Spinal cord (tissue), 10 donors: ENCODE results near the gene EDA. TPM values are rescaled to one million over a fixed set of nuclear protein-coding genes. Genes with fewer than 3 reads are reported as not detected.

Experiments used
- DNase-seq, 6 donors: peaks; one replicate each; pipeline versions ENCODE4 v3.0.0 to v3.0.0-alpha.2; 2013 to 2015; ENCODE audit warnings: low spot score in 6 of 6, low read depth in 4 of 6
- H3K27ac ChIP-seq: one replicate; pipeline ENCODE4 v1.5.1; 2013; ENCODE audit warnings: low read depth, low read length, control low read depth
- H3K27me3 ChIP-seq: one replicate; pipeline ENCODE4 v1.6.1; 2013; ENCODE audit warnings: low read length; ENCODE audit not compliant: control insufficient read depth, insufficient read depth
- H3K36me3 ChIP-seq: one replicate; pipeline ENCODE4 v1.6.1; 2013; ENCODE audit warnings: low read length; ENCODE audit not compliant: control insufficient read depth, insufficient read depth
- H3K4me1 ChIP-seq: one replicate; pipeline ENCODE4 v1.6.1; 2013; ENCODE audit warnings: low read length; ENCODE audit not compliant: control insufficient read depth, insufficient read depth
- H3K4me3 ChIP-seq: one replicate; pipeline ENCODE4 v1.5.1; 2013; ENCODE audit warnings: low read depth, low read length, control low read depth
- H3K9me3 ChIP-seq: one replicate; pipeline ENCODE4 v1.6.1; 2013; ENCODE audit warnings: low read length; ENCODE audit not compliant: control insufficient read depth, insufficient read depth
- WGBS: methylation state at CpG from one replicate; pipeline ENCODE4 v1.1.5; 2013; ENCODE audit warnings: missing lambda C conversion rate; ENCODE audit not compliant: insufficient coverage; 5-methylcytosine and 5-hydroxymethylcytosine counted together
- polyA plus RNA-seq, 2 donors: library from polyadenylated mRNA; unstranded; fragments of 120-200 nt; gene quantifications; one replicate each; pipeline ENCODE4 v1.2.1, GENCODE V29; 2013; ENCODE audit not compliant: insufficient read length in 2 of 2
- total RNA-seq, 2 donors: library from RNA; depleted of rRNA in 1 of 2; stranded (reverse); fragments of 120-200 nt in 1 of 2; fragments of >200 nt in 1 of 2; gene quantifications; one replicate each; pipeline versions ENCODE4 v1.2.3 to v1.2.4, GENCODE V29; 2013 to 2014
- donor health status: healthy.

EDA gene
- total and polyA plus RNA-seq, 4 donors = 3.5 to 15.2 (median 6.9) TPM

GRCh38 chrX:69900491-69900890 lies 284.6 kb downstream of the EDA start:
- no peak for DNase-seq
- H3K9me3 ChIP-seq = no peaks in the 10 kb centered on the region
- WGBS = 100% methylated on average over 1 of the region's 1 CpG

GRCh38 chrX:69906447-69906846 lies 290.5 kb downstream of the EDA start:
- Histone ChIP-seq H3K27ac (no peak overlapping the region), H3K9me3 (no peaks in the 10 kb centered on the region), H3K4me3 (no peak overlapping the region), H3K36me3 (no peaks in the 10 kb centered on the region), H3K4me1 (no peaks in the 10 kb centered on the region), H3K27me3 (no peaks in the 10 kb centered on the region)
- no peak for DNase-seq
- WGBS = no CpG with 5 or more reads among the region's 8 CpGs

More at GRCh38 chrX:69900491-69900890, 284.6 kb downstream of the EDA start:
- H3K4me3 ChIP-seq = no peak overlapping the region
- no peaks in the 10 kb centered on the region for H3K4me1 ChIP-seq
- H3K27ac ChIP-seq = no peak overlapping the region
- H3K27me3 ChIP-seq = no peaks in the 10 kb centered on the region
- no peaks in the 10 kb centered on the region for H3K36me3 ChIP-seq

GRCh38 chrX:69914781-69915180 lies 298.9 kb downstream of the EDA start:
- no peak overlapping the region for H3K27ac ChIP-seq
- H3K4me1 ChIP-seq = no peaks in the 10 kb centered on the region
- no peaks in the 10 kb centered on the region for H3K36me3 ChIP-seq
- peaks cover 2% of the 10 kb centered on the region for H3K9me3 ChIP-seq
- no peak for DNase-seq
- H3K4me3 ChIP-seq = no peak overlapping the region
- no peaks in the 10 kb centered on the region for H3K27me3 ChIP-seq

GRCh38 chrX:69919749-69920148 lies 303.8 kb downstream of the EDA start:
- H3K9me3 ChIP-seq = peaks cover 2% of the 10 kb centered on the region
- no peaks in the 10 kb centered on the region for H3K36me3 ChIP-seq
- no peak overlapping the region for H3K27ac ChIP-seq
- H3K27me3 ChIP-seq = no peaks in the 10 kb centered on the region
- no peak for DNase-seq
- no peaks in the 10 kb centered on the region for H3K4me1 ChIP-seq
- H3K4me3 ChIP-seq = no peak overlapping the region

GRCh38 chrX:69932323-69932722 lies 316.4 kb downstream of the EDA start:
- 46% methylated on average over 2 of the region's 3 CpGs for WGBS
- H3K9me3 ChIP-seq = no peaks in the 10 kb centered on the region
- H3K4me1 ChIP-seq = no peaks in the 10 kb centered on the region
- H3K27me3 ChIP-seq = no peaks in the 10 kb centered on the region
- no peak overlapping the region for H3K27ac ChIP-seq
- H3K4me3 ChIP-seq = no peak overlapping the region
- no peak for DNase-seq
- H3K36me3 ChIP-seq = no peaks in the 10 kb centered on the region

GRCh38 chrX:69948276-69948797 lies 332.4 kb downstream of the EDA start:
- DNase-seq = peak in 1 of 6 donors; percentile 58
- 93% methylated on average over 2 of the region's 2 CpGs for WGBS
- no peaks in the 10 kb centered on the region for H3K36me3 ChIP-seq
- H3K4me1 ChIP-seq = no peaks in the 10 kb centered on the region
- no peaks in the 10 kb centered on the region for H3K27me3 ChIP-seq
- H3K4me3 ChIP-seq = no peak overlapping the region
- no peak overlapping the region for H3K27ac ChIP-seq
- H3K9me3 ChIP-seq = no peaks in the 10 kb centered on the region

GRCh38 chrX:69951753-69952152 lies 335.8 kb downstream of the EDA start:
- no peak overlapping the region for H3K4me3 ChIP-seq
- H3K27me3 ChIP-seq = no peaks in the 10 kb centered on the region
- peak in 1 of 6 donors; percentile 51 for DNase-seq
- H3K9me3 ChIP-seq = no peaks in the 10 kb centered on the region
- H3K36me3 ChIP-seq = no peaks in the 10 kb centered on the region
- WGBS = no CpG with 5 or more reads among the region's 1 CpG
- H3K27ac ChIP-seq = no peak overlapping the region
- no peaks in the 10 kb centered on the region for H3K4me1 ChIP-seq

- no peak for DNase-seq
- no peaks in the 10 kb centered on the region for H3K9me3 ChIP-seq
- H3K4me3 ChIP-seq = no peak overlapping the region
- H3K4me1 ChIP-seq = no peaks in the 10 kb centered on the region
- no peaks in the 10 kb centered on the region for H3K36me3 ChIP-seq
- H3K27ac ChIP-seq = no peak overlapping the region
- no peaks in the 10 kb centered on the region for H3K27me3 ChIP-seq
These were observed 343.8 kb downstream of the EDA start for GRCh38 chrX:69959712-69960111.

GRCh38 chrX:69961365-69962072 lies 345.6 kb downstream of the EDA start:
- Histone ChIP-seq H3K27me3 (no peaks in the 10 kb centered on the region), H3K4me1 (no peaks in the 10 kb centered on the region), H3K27ac (no peak overlapping the region), H3K36me3 (no peaks in the 10 kb centered on the region), H3K4me3 (no peak overlapping the region), H3K9me3 (no peaks in the 10 kb centered on the region)
- no CpG with 5 or more reads among the region's 4 CpGs for WGBS
- DNase-seq = no peak

- no CpG with 5 or more reads among the region's 4 CpGs for WGBS
- DNase-seq = peak in 2 of 6 donors; percentile 50 to 83
These were observed 353.0 kb downstream of the EDA start for GRCh38 chrX:69968950-69969349.

More at GRCh38 chrX:69968950-69969349, 353.0 kb downstream of the EDA start:
- H3K4me1 ChIP-seq = no peaks in the 10 kb centered on the region
- no peaks in the 10 kb centered on the region for H3K27me3 ChIP-seq
- no peak overlapping the region for H3K4me3 ChIP-seq
- H3K36me3 ChIP-seq = no peaks in the 10 kb centered on the region
- no peaks in the 10 kb centered on the region for H3K9me3 ChIP-seq
- H3K27ac ChIP-seq = no peak overlapping the region
